IMR-90 (cell line): Measurements from ENCODE around the gene DRD5. TPM values are rescaled to one million over a fixed set of nuclear protein-coding genes. Genes with fewer than 3 reads are reported as not detected.

Source experiments
- ATAC-seq: fragments of 200-7000 bp; cut with Tn5 transposase; 2 replicates; pipeline ENCODE4 v1.9.1; 2020; ENCODE audit warnings: low read depth, mild to moderate bottlenecking, moderate library complexity
- BruUV-seq: library from RNA; stranded (reverse); fragments of 400-500 nt; replicated peaks from 2 replicates; lab custom pipeline; 2021; lab: Mats Ljungman, UMichigan
- CTCF ChIA-PET: fragments of 300-600 bp; formaldehyde crosslinking; extraction: SDS; loops from one replicate; lab custom pipeline; 2021; ENCODE audit warnings: antibody characterized with exemption; lab: Yijun Ruan, JAX
- POLR2A ChIA-PET: fragments of 300-600 bp; sonication (Branson Sonifier 250); formaldehyde crosslinking; loops from one replicate; lab custom pipeline; 2022; ENCODE audit warnings: antibody characterized with exemption; ENCODE audit not compliant: unreplicated experiment; lab: Charles Lee
- DNase-seq: peaks from one replicate; pipeline ENCODE4 v3.0.0; 2013
- H2AFZ ChIP-seq: replicated peaks from 2 replicates; pipeline ENCODE3; 2013; ENCODE audit warnings: low read length, mild to moderate bottlenecking; ENCODE audit not compliant: poor library complexity
- H2AK5ac ChIP-seq: 2 replicates; pipeline ENCODE4 v1.6.1; 2013; ENCODE audit warnings: low read depth, low read length, inconsistent platforms
- H2AK9ac ChIP-seq: replicated peaks from 2 replicates; pipeline ENCODE3; 2013; ENCODE audit warnings: mild to moderate bottlenecking, low read depth, low read length, moderate library complexity; ENCODE audit not compliant: poor library complexity
- H2BK120ac ChIP-seq: 2 replicates; pipeline ENCODE4 v1.6.1; 2013; ENCODE audit warnings: low read depth, low read length, inconsistent platforms
- H2BK15ac ChIP-seq: 3 replicates; pipeline ENCODE4 v1.6.1; 2013; ENCODE audit warnings: low read depth, low read length, inconsistent platforms
- H2BK20ac ChIP-seq: 2 replicates; pipeline ENCODE4 v1.6.1; 2013; ENCODE audit warnings: low read depth, mild to moderate bottlenecking, inconsistent platforms, low read length, moderate library complexity
- H2BK5ac ChIP-seq: 2 replicates; pipeline ENCODE4 v1.6.1; 2013; ENCODE audit warnings: mild to moderate bottlenecking, low read depth, low read length, inconsistent platforms; ENCODE audit not compliant: poor library complexity, severe bottlenecking
- H3K14ac ChIP-seq: replicated peaks from 2 replicates; pipeline ENCODE4 v1.6.1; 2013; ENCODE audit warnings: low read depth, low read length, inconsistent platforms
- H3K18ac ChIP-seq: 2 replicates; pipeline ENCODE4 v1.6.1; 2013; ENCODE audit warnings: low read depth, low read length, control low read depth
- H3K23ac ChIP-seq: 2 replicates; pipeline ENCODE4 v1.6.1; 2013; ENCODE audit warnings: low read depth, low read length, inconsistent platforms
- H3K27ac ChIP-seq: 2 replicates; pipeline ENCODE4 v1.5.1; 2013; ENCODE audit warnings: mild to moderate bottlenecking, control low read depth, low read length; ENCODE audit not compliant: insufficient read depth
- H3K27me3 ChIP-seq: 2 replicates; pipeline ENCODE4 v1.6.1; 2013; ENCODE audit warnings: low read length; ENCODE audit not compliant: control insufficient read depth, insufficient read depth
- H3K36me3 ChIP-seq: 2 replicates; pipeline ENCODE4 v1.6.1; 2013; ENCODE audit warnings: low read length, mixed read lengths; ENCODE audit not compliant: control insufficient read depth, insufficient read depth
- H3K4ac ChIP-seq: 2 replicates; pipeline ENCODE4 v1.6.1; 2013; ENCODE audit warnings: low read depth, low read length, inconsistent platforms
- H3K4me1 ChIP-seq: 2 replicates; pipeline ENCODE4 v1.6.1; 2013; ENCODE audit warnings: low read length, mixed read lengths; ENCODE audit not compliant: control insufficient read depth, insufficient read depth
- H3K4me2 ChIP-seq: 2 replicates; pipeline ENCODE4 v1.6.1; 2013; ENCODE audit warnings: low read depth, mild to moderate bottlenecking, control low read depth, low read length, moderate library complexity
- H3K4me3 ChIP-seq: 2 replicates; pipeline ENCODE4 v1.5.1; 2013; ENCODE audit warnings: low read depth, mild to moderate bottlenecking, control low read depth, low read length, moderate library complexity; ENCODE audit not compliant: insufficient read depth
- H3K56ac ChIP-seq: 2 replicates; pipeline ENCODE4 v1.6.1; 2013; ENCODE audit warnings: low read length, inconsistent platforms; ENCODE audit not compliant: insufficient read depth; ENCODE audit errors: extremely low read depth
- H3K79me1 ChIP-seq, 2 experiments: 2 replicates each; pipeline ENCODE4 v1.6.1; 2013; ENCODE audit warnings: low read length in 2 of 2, inconsistent platforms in 1 of 2, low read depth in 1 of 2
- H3K9ac ChIP-seq: 2 replicates; pipeline ENCODE4 v1.6.1; 2013; ENCODE audit warnings: low read depth, low read length, control low read depth
- H3K9me1 ChIP-seq: 2 replicates; pipeline ENCODE4 v1.6.1; 2013; ENCODE audit warnings: low read length, inconsistent platforms; ENCODE audit not compliant: insufficient read depth
- H3K9me3 ChIP-seq: 2 replicates; pipeline ENCODE4 v1.6.1; 2013; ENCODE audit warnings: low read length; ENCODE audit not compliant: control insufficient read depth, insufficient read depth
- H4K20me1 ChIP-seq: 2 replicates; pipeline ENCODE4 v1.6.1; 2013; ENCODE audit warnings: low read length, inconsistent platforms; ENCODE audit not compliant: insufficient read depth
- H4K5ac ChIP-seq: 2 replicates; pipeline ENCODE4 v1.6.1; 2013; ENCODE audit warnings: mild to moderate bottlenecking, low read depth, low read length, control low read depth
- H4K8ac ChIP-seq, 2 experiments: 2 replicates each; pipeline ENCODE4 v1.6.1; 2013; ENCODE audit warnings: low read depth in 2 of 2, low read length in 2 of 2, control low read depth in 1 of 2, inconsistent platforms in 1 of 2
- H4K91ac ChIP-seq: 2 replicates; pipeline ENCODE4 v1.6.1; 2013; ENCODE audit warnings: low read depth, low read length, inconsistent platforms; ENCODE audit not compliant: insufficient read depth
- NFE2L2 ChIP-seq: fragments of 150-350 bp; IDR thresholded peaks from 2 replicates; pipeline ENCODE4 v1.6.1; 2016; ENCODE audit warnings: low read depth, mild to moderate bottlenecking, low read length
- WGBS, 2 experiments: methylation state at CpG; one replicate each; pipeline versions ENCODE4 v1.1.5 to v1.1.7; 2013; ENCODE audit warnings: missing lambda C conversion rate in 2 of 2; ENCODE audit not compliant: insufficient read length in 1 of 2; ENCODE audit errors: extremely low coverage in 2 of 2; 5-methylcytosine and 5-hydroxymethylcytosine counted together
- dilution Hi-C: fragments of 300-500 bp; cut with HindIII; formaldehyde crosslinking; loops from one replicate; pipeline ENCODE4 v1.14.3; 2018; ENCODE audit warnings: low sequenced_read_pairs; ENCODE audit not compliant: unreplicated experiment
- in situ Hi-C: fragments of 300-500 bp; cut with MboI; formaldehyde crosslinking; loops from 3 replicates; pipeline ENCODE4 v1.14.3; 2019; ENCODE audit warnings: low sequenced_read_pairs, inconsistent platforms, mixed read lengths
- intact Hi-C: fragments of 100-400 bp; cut with micrococcal nuclease; formaldehyde crosslinking; loops from 2 replicates; pipeline ENCODE4 v1.10.0; 2022
- microRNA-seq, 2 experiments: library from miRNA; stranded (forward) in 1 of 2; unstranded in 1 of 2; fragments of 10-50 nt in 1 of 2; fragments of <30 nt in 1 of 2; gene quantifications in 1 of 2; microRNA quantifications in 1 of 2; one replicate each; pipeline versions ENCODE3 to v1.1.0; 2013 to 2020; ENCODE audit not compliant: insufficient read depth in 1 of 2, insufficient read length in 1 of 2, unreplicated experiment in 1 of 2
- polyA plus RNA-seq, 3 experiments: library from polyadenylated mRNA; depleted of rRNA; stranded (reverse); fragments of >200 nt; gene quantifications; 2 replicates each; pipeline ENCODE4 v1.2.3, GENCODE V29; 2012; ENCODE audit warnings: low replicate concordance in 1 of 3
- small RNA-seq, 5 experiments: library from RNA; depleted of rRNA; stranded (forward); fragments of <200 nt; gene quantifications; one replicate each; pipeline ENCODE3, GENCODE V24; 2012
- total RNA-seq: library from RNA; depleted of rRNA; stranded (reverse); fragments of >200 nt; gene quantifications from 2 replicates; pipeline ENCODE4 v1.2.3, GENCODE V29; 2012; rRNA removed

The DRD5 gene
- total and polyA plus RNA-seq, 2 of the 4 experiments (the other 2 are of a cell fraction), result not detected

DNA sequence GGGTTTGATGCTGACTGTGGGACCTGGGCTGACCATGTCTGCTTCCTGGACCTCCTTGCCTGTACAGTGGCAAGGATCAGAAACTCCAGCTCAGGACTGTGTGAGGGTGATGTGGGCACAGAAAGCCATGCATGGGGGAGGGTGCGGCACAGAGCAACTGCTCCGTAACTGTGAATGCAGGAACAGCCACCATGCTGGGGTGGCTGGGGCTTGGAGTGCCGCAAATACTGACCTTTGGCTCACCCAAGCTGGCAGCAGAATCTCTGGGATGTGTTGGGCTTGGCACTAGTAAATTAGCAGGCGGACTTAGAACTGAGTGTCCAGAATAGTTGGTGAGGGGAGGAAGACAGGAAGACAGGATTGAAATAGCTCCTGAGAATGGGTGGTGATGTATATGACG, 52.0 kb downstream of the DRD5 start:
- Histone ChIP-seq H3K23ac (no peak overlapping the region), H2AFZ (no peak overlapping the region), H2BK20ac (no peak overlapping the region), H2BK5ac (no peak overlapping the region), H3K4me3 (no peak overlapping the region), H4K20me1 (no peaks in the 10 kb centered on the region), H3K9me3 (peaks cover 13% of the 10 kb centered on the region), H3K18ac (no peak overlapping the region), H3K9me1 (no peaks in the 10 kb centered on the region), H2BK15ac (no peak overlapping the region), H3K4me2 (no peak overlapping the region), H2AK5ac (no peak overlapping the region), H3K27ac (no peak overlapping the region), H2BK120ac (no peak overlapping the region), H4K5ac (no peak overlapping the region), H3K14ac (no peak overlapping the region), H3K4me1 (no peaks in the 10 kb centered on the region), H3K56ac (no peak overlapping the region), H4K91ac (no peak overlapping the region), H4K8ac (no peak overlapping the region), H3K79me1 (no peaks in the 10 kb centered on the region), H3K9ac (no peak overlapping the region), H3K4ac (no peak overlapping the region), H2AK9ac (no peak overlapping the region), H3K36me3 (no peaks in the 10 kb centered on the region), H3K27me3 (no peaks in the 10 kb centered on the region)
- in situ Hi-C loops, result no loop called here
- 94% methylated on average over 2 of the region's 5 CpGs; no CpG with 5 or more reads in 1 of the 2 experiments for WGBS, 2 experiments
- dilution Hi-C loops, result no loop called here
- DNase-seq (no peak), ATAC-seq (no peak)
- CTCF ChIA-PET, result no interaction called here
- BruUV-seq, result no TSS peak
- POLR2A ChIA-PET, result no interaction called here
- intact Hi-C loops, result no loop called here
- no peak for TF ChIP-seq NFE2L2

Small RNA genes within 50 kb of the gene (microRNA-seq; reads per million reads assigned to microRNA genes)
- gene RNA5SP154 (ENCODE audit: insufficient read depth, insufficient read length), result not detected

Small RNA genes within 50 kb of the gene (small RNA-seq; reads per million reads assigned to genes)
- 0 reads per million in 5 experiments for gene RNA5SP154

Other genes starting within 250 kb of the DRD5 start
- 0.56 and 0.72 TPM in 2 replicates for gene SLC2A9, start 239.9 kb downstream of the DRD5 start, total RNA-seq
- 1.0 and 2.1 TPM in 2 replicates for gene SLC2A9, start 239.9 kb downstream of the DRD5 start, polyA plus RNA-seq (2012; rRNA removed)